Astrocyte (in vitro differentiated cells and primary cell): ENCODE data around the gene POLR3G. TPM values are rescaled to one million over a fixed set of nuclear protein-coding genes. Genes with fewer than 3 reads are reported as not detected.

Experiments used
- DNase-seq: peaks from one replicate; pipeline ENCODE4 v3.0.0-alpha.2; 2010; ENCODE audit warnings: low read depth
- FAIRE-seq: peaks from 2 replicates; lab custom pipeline; 2011; peaks lifted over from hg19 to GRCh38; lab: Jason Lieb, UNC
- H2AFZ ChIP-seq: 2 replicates; pipeline ENCODE4 v1.6.0; 2012; ENCODE audit warnings: low read depth, low read length, inconsistent platforms
- H3K27ac ChIP-seq: 2 replicates; pipeline ENCODE4 v1.5.1; 2011; ENCODE audit warnings: low read depth, low read length, inconsistent platforms
- H3K27me3 ChIP-seq: 2 replicates; pipeline ENCODE4 v1.6.0; 2011; ENCODE audit warnings: low read length, inconsistent platforms; ENCODE audit not compliant: insufficient read depth
- H3K36me3 ChIP-seq: 2 replicates; pipeline ENCODE4 v1.5.1; 2011; ENCODE audit warnings: low read length, inconsistent platforms; ENCODE audit not compliant: insufficient read depth
- H3K4me1 ChIP-seq: 2 replicates; pipeline ENCODE4 v1.5.1; 2011; ENCODE audit warnings: low read length, inconsistent platforms; ENCODE audit not compliant: insufficient read depth
- H3K4me2 ChIP-seq: 2 replicates; pipeline ENCODE4 v1.6.0; 2012; ENCODE audit warnings: low read length, inconsistent platforms
- H3K4me3 ChIP-seq: 2 replicates; pipeline ENCODE4 v1.5.1; 2011; ENCODE audit warnings: low read depth, mild to moderate bottlenecking, low read length, inconsistent platforms; ENCODE audit not compliant: insufficient read depth
- H3K79me2 ChIP-seq: 2 replicates; pipeline ENCODE4 v1.6.0; 2012; ENCODE audit warnings: mild to moderate bottlenecking, low read length, inconsistent platforms; ENCODE audit not compliant: insufficient read depth
- H3K9ac ChIP-seq: 2 replicates; pipeline ENCODE4 v1.6.0; 2012; ENCODE audit warnings: mild to moderate bottlenecking, low read length, inconsistent platforms
- H3K9me3 ChIP-seq: 2 replicates; pipeline ENCODE4 v1.5.1; 2012; ENCODE audit warnings: low read depth, mild to moderate bottlenecking, low read length, inconsistent platforms; ENCODE audit not compliant: insufficient read depth
- H4K20me1 ChIP-seq: 2 replicates; pipeline ENCODE4 v1.6.0; 2012; ENCODE audit warnings: low read length, inconsistent platforms; ENCODE audit not compliant: insufficient read depth
- H3K27ac Mint-ChIP-seq: one replicate; pipeline ENCODE4 v1.8.0; 2021; ENCODE audit warnings: mild to moderate bottlenecking, mixed read lengths; ENCODE audit not compliant: unreplicated experiment
- H3K27me3 Mint-ChIP-seq: one replicate; pipeline ENCODE4 v1.8.0; 2021; ENCODE audit warnings: low read depth, mixed read lengths; ENCODE audit not compliant: unreplicated experiment
- H3K36me3 Mint-ChIP-seq: one replicate; pipeline ENCODE4 v1.8.0; 2021; ENCODE audit warnings: low read depth, mixed read lengths; ENCODE audit not compliant: unreplicated experiment
- H3K4me1 Mint-ChIP-seq: one replicate; pipeline ENCODE4 v1.8.0; 2021; ENCODE audit warnings: low read depth, mixed read lengths; ENCODE audit not compliant: unreplicated experiment
- H3K4me3 Mint-ChIP-seq: one replicate; pipeline ENCODE4 v1.8.0; 2021; ENCODE audit warnings: mild to moderate bottlenecking, moderate library complexity, mixed read lengths; ENCODE audit not compliant: unreplicated experiment
- H3K9me3 Mint-ChIP-seq: one replicate; pipeline ENCODE4 v1.8.0; 2021; ENCODE audit warnings: mild to moderate bottlenecking, mixed read lengths; ENCODE audit not compliant: unreplicated experiment
- CTCF ChIP-seq: IDR thresholded peaks from 2 replicates; pipeline ENCODE4 v1.5.1; 2011; ENCODE audit warnings: low read depth, mild to moderate bottlenecking, inconsistent platforms, low read length, moderate library complexity; ENCODE audit not compliant: insufficient read depth
- EZH2 ChIP-seq: IDR thresholded peaks from 2 replicates; pipeline ENCODE4 v1.6.1; 2012; ENCODE audit warnings: mild to moderate bottlenecking, low read length, inconsistent platforms; ENCODE audit not compliant: insufficient read depth
- total RNA-seq: library from RNA; stranded (reverse); gene quantifications from 2 replicates; pipeline ENCODE4 v1.2.1, GENCODE V29; 2021

The POLR3G gene
- total RNA-seq, 1 donor from 2014 or later = 6.3 TPM

GRCh38 chr5:90529194-90529938, 54.7 kb downstream of the POLR3G start, which contains the start of gene LYSMD3:
TSS of gene LYSMD3 (minus strand) at chr5:90529584. CDS start at chr5:90525289, 4,295 bp downstream.
- peaks cover 11% of the 10 kb centered on the region for H4K20me1 ChIP-seq
- Mint-ChIP-seq H3K4me3 (peak within 1 kb of the TSS; percentile 98), H3K36me3 (peaks cover 6% of the 10 kb centered on the region)

GRCh38 chr5:90529939-90530677, 55.4 kb downstream of the POLR3G start:
- Mint-ChIP-seq H3K27ac (peak overlapping the region; percentile 97), H3K4me3 (peak overlapping the region; percentile 98), H3K36me3 (peaks cover 4% of the 10 kb centered on the region), H3K27me3 (no peaks in the 10 kb centered on the region), H3K9me3 (no peaks in the 10 kb centered on the region), H3K4me1 (peaks cover 9% of the 10 kb centered on the region)
- DNase-seq (peak; percentile 73), FAIRE-seq (no peak)
- peak overlapping the region; percentile 99 for H2AFZ ChIP-seq
- peaks cover 1% of the 10 kb centered on the region for H3K36me3 ChIP-seq
- peaks cover 12% of the 10 kb centered on the region for H3K4me1 ChIP-seq
- peak overlapping the region; percentile 99 for H3K9ac ChIP-seq
- H3K9me3 ChIP-seq = no peaks in the 10 kb centered on the region
- peaks cover 2% of the 10 kb centered on the region for H3K27me3 ChIP-seq
- peak overlapping the region; percentile 97 for H3K4me3 ChIP-seq
- TF ChIP-seq EZH2 (no peak), CTCF (peak; percentile 62)
- peaks cover 11% of the 10 kb centered on the region for H4K20me1 ChIP-seq
- peaks cover 39% of the 10 kb centered on the region for H3K79me2 ChIP-seq
- peak overlapping the region; percentile 97 for H3K4me2 ChIP-seq
- peak overlapping the region; percentile 93 for H3K27ac ChIP-seq

More at GRCh38 chr5:90529194-90529938, 54.7 kb downstream of the POLR3G start, which contains the start of gene LYSMD3:
- FAIRE-seq (no peak), DNase-seq (peak; percentile 90)
- H3K27ac ChIP-seq = peak within 1 kb of the TSS; percentile 93
- TF ChIP-seq CTCF (no peak), EZH2 (no peak)
- peak within 1 kb of the TSS; percentile 97 for H3K4me2 ChIP-seq
- H3K9ac ChIP-seq = peak within 1 kb of the TSS; percentile 99
- peak within 1 kb of the TSS; percentile 97 for H3K4me3 ChIP-seq
- peaks cover 2% of the 10 kb centered on the region for H3K27me3 ChIP-seq
- H3K27ac Mint-ChIP-seq = peak within 1 kb of the TSS; percentile 97
- peaks cover 43% of the 10 kb centered on the region for H3K79me2 ChIP-seq
- H3K9me3 Mint-ChIP-seq = no peaks in the 10 kb centered on the region
- peaks cover 9% of the 10 kb centered on the region for H3K4me1 Mint-ChIP-seq
- no peaks in the 10 kb centered on the region for H3K27me3 Mint-ChIP-seq
- peaks cover 3% of the 10 kb centered on the region for H3K36me3 ChIP-seq
- H2AFZ ChIP-seq = peak within 1 kb of the TSS; percentile 99
- peaks cover 12% of the 10 kb centered on the region for H3K4me1 ChIP-seq
- H3K9me3 ChIP-seq = no peaks in the 10 kb centered on the region
